H1 (cell line): ENCODE measurements around the gene CACNA2D4. TPM values are rescaled to one million over a fixed set of nuclear protein-coding genes. Genes with fewer than 3 reads are reported as not detected.

Experiments used
- CTCF ChIA-PET: fragments of 300-600 bp; sonication (Branson Sonifier 250); formaldehyde crosslinking; loops from one replicate; lab custom pipeline; 2021; ENCODE audit not compliant: partially characterized antibody; lab: Charles Lee
- POLR2A ChIA-PET: fragments of 300-600 bp; sonication (Branson Sonifier 250); formaldehyde crosslinking; loops from one replicate; lab custom pipeline; 2021; ENCODE audit warnings: inconsistent platforms; ENCODE audit not compliant: partially characterized antibody; lab: Charles Lee
- DNase-seq, 2 experiments: peaks; one replicate each; pipeline versions ENCODE4 v3.0.0 to v3.0.0-alpha.2; 2010 to 2022; ENCODE audit warnings: low spot score in 2 of 2, low read depth in 1 of 2, mixed read lengths in 1 of 2
- FAIRE-seq: peaks from 2 replicates; lab custom pipeline; 2011; peaks lifted over from hg19 to GRCh38; lab: Jason Lieb, UNC
- H2AFZ ChIP-seq: 2 replicates; pipeline ENCODE4 v1.8.1; 2012; ENCODE audit warnings: low read length, inconsistent platforms
- H2AK5ac ChIP-seq: 2 replicates; pipeline ENCODE4 v1.6.1; 2013; ENCODE audit warnings: low read depth, low read length
- H2BK120ac ChIP-seq: replicated peaks from 2 replicates; pipeline ENCODE3; 2013; ENCODE audit warnings: low read depth, low read length, inconsistent platforms
- H2BK12ac ChIP-seq: 2 replicates; pipeline ENCODE4 v1.6.1; 2013; ENCODE audit warnings: low read depth, low read length
- H2BK15ac ChIP-seq: 2 replicates; pipeline ENCODE4 v1.6.1; 2013; ENCODE audit warnings: low read length
- H2BK20ac ChIP-seq: 2 replicates; pipeline ENCODE4 v1.6.1; 2013; ENCODE audit warnings: low read length
- H2BK5ac ChIP-seq: 2 replicates; pipeline ENCODE4 v1.6.1; 2013; ENCODE audit warnings: low read depth, low read length
- H3K14ac ChIP-seq: 2 replicates; pipeline ENCODE4 v1.6.1; 2013; ENCODE audit warnings: inconsistent platforms; ENCODE audit not compliant: insufficient read length
- H3K18ac ChIP-seq: 2 replicates; pipeline ENCODE4 v1.6.1; 2013; ENCODE audit warnings: low read length; ENCODE audit errors: extremely low read depth
- H3K23ac ChIP-seq: 2 replicates; pipeline ENCODE4 v1.6.1; 2013; ENCODE audit warnings: inconsistent platforms; ENCODE audit not compliant: insufficient read length
- H3K23me2 ChIP-seq: 2 replicates; pipeline ENCODE4 v1.6.1; 2013; ENCODE audit warnings: low read depth, low read length
- H3K27ac ChIP-seq: 2 replicates; pipeline ENCODE4 v1.6.1; 2011; ENCODE audit warnings: low read depth, low read length, inconsistent platforms
- H3K27me3 ChIP-seq, 4 experiments: replicated peaks in 1 of 4; 1 replicate in 1 of 4; 2 replicates in 3 of 4; pipeline versions ENCODE4 v1.6.1 to v1.8.1; 2011 to 2013; ENCODE audit warnings: low read length in 3 of 4, mild to moderate bottlenecking in 3 of 4, inconsistent platforms in 2 of 4, mixed read lengths in 2 of 4, moderate library complexity in 1 of 4; ENCODE audit not compliant: control insufficient read depth in 3 of 4, insufficient read depth in 3 of 4; ENCODE audit errors: extremely low read depth in 1 of 4
- H3K36me3 ChIP-seq, 4 experiments: 2 replicates each; pipeline versions ENCODE4 v1.6.1 to v1.8.1; 2011 to 2013; ENCODE audit warnings: mild to moderate bottlenecking in 4 of 4, low read length in 3 of 4, moderate library complexity in 2 of 4, control low read depth in 1 of 4, inconsistent platforms in 1 of 4; ENCODE audit not compliant: insufficient read depth in 4 of 4, control insufficient read depth in 2 of 4
- H3K4ac ChIP-seq: replicated peaks from 2 replicates; pipeline ENCODE3; 2013; ENCODE audit warnings: low read length, low read depth, mixed read lengths, inconsistent platforms; ENCODE audit not compliant: insufficient read length
- H3K4me1 ChIP-seq, 4 experiments: replicated peaks in 1 of 4; 1 replicate in 1 of 4; 2 replicates in 3 of 4; pipeline versions ENCODE4 v1.6.1 to v1.8.1; 2011 to 2013; ENCODE audit warnings: low read length in 3 of 4, inconsistent platforms in 2 of 4, mixed read lengths in 1 of 4; ENCODE audit not compliant: insufficient read depth in 4 of 4, control insufficient read depth in 3 of 4
- H3K4me2 ChIP-seq, 2 experiments: 2 replicates each; pipeline versions ENCODE4 v1.6.1 to v1.8.1; 2011 to 2013; ENCODE audit warnings: low read depth in 2 of 2, low read length in 2 of 2, control low read depth in 1 of 2, inconsistent platforms in 1 of 2, mild to moderate bottlenecking in 1 of 2; ENCODE audit not compliant: insufficient read depth in 1 of 2
- H3K4me3 ChIP-seq, 4 experiments: fragments of 200-600, 300-600 bp in 1 of 4; sonication (generic), shearing (Covaris generic), sonication (Bioruptor Twin) in 1 of 4; 2 replicates each; pipeline versions ENCODE4 v1.5.1 to v1.8.1; 2011 to 2016; ENCODE audit warnings: low read length in 4 of 4, low read depth in 3 of 4, control low read depth in 2 of 4, inconsistent platforms in 2 of 4, mild to moderate bottlenecking in 2 of 4, mixed read lengths in 1 of 4, moderate library complexity in 1 of 4; ENCODE audit not compliant: insufficient read depth in 2 of 4; ENCODE audit errors: extremely low read depth in 1 of 4
- H3K56ac ChIP-seq: replicated peaks from 2 replicates; pipeline ENCODE3; 2013; ENCODE audit warnings: low read depth, mild to moderate bottlenecking, mixed read lengths, low read length, inconsistent platforms; ENCODE audit not compliant: insufficient read length
- H3K79me1 ChIP-seq: 2 replicates; pipeline ENCODE4 v1.6.1; 2013; ENCODE audit warnings: low read depth, low read length, control low read depth
- H3K79me2 ChIP-seq, 2 experiments: 2 replicates each; pipeline versions ENCODE4 v1.6.1 to v1.8.1; 2012 to 2013; ENCODE audit warnings: low read length in 2 of 2, mild to moderate bottlenecking in 2 of 2, inconsistent platforms in 1 of 2; ENCODE audit not compliant: insufficient read depth in 2 of 2, control insufficient read depth in 1 of 2
- H3K9ac ChIP-seq, 4 experiments: replicated peaks in 1 of 4; 1 replicate in 1 of 4; 2 replicates in 3 of 4; pipeline versions ENCODE4 v1.6.1 to v1.8.1; 2011 to 2013; ENCODE audit warnings: low read depth in 3 of 4, low read length in 3 of 4, control low read depth in 2 of 4, mild to moderate bottlenecking in 2 of 4, moderate library complexity in 2 of 4, inconsistent platforms in 1 of 4; ENCODE audit errors: extremely low read depth in 1 of 4
- H3K9me3 ChIP-seq, 2 experiments: 2 replicates each; pipeline versions ENCODE4 v1.6.1 to v1.8.1; 2012 to 2013; ENCODE audit warnings: mild to moderate bottlenecking in 2 of 2, moderate library complexity in 2 of 2, control low read depth in 1 of 2, inconsistent platforms in 1 of 2, low read depth in 1 of 2, low read length in 1 of 2, mixed read lengths in 1 of 2; ENCODE audit not compliant: insufficient read depth in 2 of 2
- H4K20me1 ChIP-seq, 2 experiments: replicated peaks in 1 of 2; 2 replicates each; pipeline versions ENCODE3 to v1.8.1; 2011 to 2013; ENCODE audit warnings: inconsistent platforms in 2 of 2, low read length in 2 of 2, mild to moderate bottlenecking in 1 of 2; ENCODE audit not compliant: insufficient read depth in 2 of 2, control insufficient read depth in 1 of 2
- H4K5ac ChIP-seq: 2 replicates; pipeline ENCODE4 v1.6.1; 2013; ENCODE audit warnings: low read length, low read depth, mixed read lengths, inconsistent platforms; ENCODE audit not compliant: insufficient read length
- H4K8ac ChIP-seq: 2 replicates; pipeline ENCODE4 v1.8.0; 2013; ENCODE audit warnings: mild to moderate bottlenecking, moderate library complexity, low read length, inconsistent platforms; ENCODE audit not compliant: insufficient read depth; ENCODE audit errors: extremely low read depth
- H4K91ac ChIP-seq: replicated peaks from 2 replicates; pipeline ENCODE3; 2013; ENCODE audit warnings: low read length, mixed read lengths, inconsistent platforms; ENCODE audit not compliant: insufficient read length
- CEBPB ChIP-seq: IDR thresholded peaks from 2 replicates; pipeline ENCODE4 v1.6.1; 2012; ENCODE audit warnings: low read depth, low read length
- RBBP5 ChIP-seq: IDR thresholded peaks from 2 replicates; pipeline ENCODE4 v1.7.1; 2012; ENCODE audit warnings: low read depth, mild to moderate bottlenecking, inconsistent platforms, low read length, moderate library complexity, borderline replicate concordance
- RXRA ChIP-seq: IDR thresholded peaks from 2 replicates; pipeline ENCODE4 v1.6.1; 2011; ENCODE audit warnings: low read depth, mild to moderate bottlenecking, low read length, moderate library complexity; ENCODE audit not compliant: insufficient read depth
- WGBS, 2 experiments: shearing (Covaris generic) in 1 of 2; methylation state at CpG; one replicate each; pipeline versions ENCODE4 v1.1.6 to v1.1.7; 2013 to 2015; ENCODE audit warnings: low lambda C conversion rate in 2 of 2, mixed read lengths in 2 of 2, inconsistent platforms in 1 of 2, low coverage in 1 of 2, missing lambda C conversion rate in 1 of 2; ENCODE audit not compliant: insufficient replicate concordance in 2 of 2, insufficient coverage in 1 of 2, insufficient read length in 1 of 2; ENCODE audit errors: extremely low coverage in 1 of 2, missing lambda C conversion rate in 1 of 2; 5-methylcytosine and 5-hydroxymethylcytosine counted together
- polyA plus RNA-seq, 7 experiments: library from polyadenylated mRNA; depleted of rRNA in 3 of 7; stranded (reverse) in 5 of 7; unstranded in 2 of 7; fragments of >200 nt in 5 of 7; fragments of 200-250 nt in 2 of 7; gene quantifications; 1 replicate in 5 of 7; 2 replicates in 1 of 7; 4 replicates in 1 of 7; pipeline versions ENCODE4 v1.2.1 to v1.2.3, GENCODE V29; 2011 to 2013; ENCODE audit warnings: missing spikeins in 2 of 7, mixed read lengths in 2 of 7
- total RNA-seq: library from RNA; stranded (reverse); fragmentation: NEBNext Ultra II Directional; extraction: Animal tissue kit (Norgen Biotek cat#: 25700); gene quantifications from 2 replicates; pipeline ENCODE4 v1.2.1, GENCODE V29; 2021

CACNA2D4 gene
- total and polyA plus RNA-seq, 2 of the 8 experiments (the other 6 are each of a cell fraction or from before 2014, with no cell fraction given) = 0.44 to 0.88 TPM

DNA sequence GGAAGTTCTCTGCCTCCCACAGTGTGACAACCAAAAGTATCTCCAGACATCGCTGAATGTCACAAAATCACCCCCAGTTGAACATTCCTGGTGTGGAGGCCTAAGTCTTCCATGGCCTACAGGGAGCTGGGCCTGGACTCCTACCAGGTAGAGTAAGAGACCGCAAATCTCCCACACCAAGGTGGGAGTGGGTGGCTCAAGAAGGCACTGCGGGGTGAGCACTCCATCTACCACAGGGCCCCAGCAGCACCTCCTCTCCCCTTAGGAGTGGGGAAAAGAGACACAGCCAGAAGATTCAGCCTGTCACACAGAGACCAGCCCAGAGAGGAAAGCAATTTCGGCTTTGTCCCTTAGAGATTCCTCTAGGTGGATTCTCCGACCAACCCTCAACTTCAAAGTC is 72.6 kb downstream of the CACNA2D4 start:
- Histone ChIP-seq H2AK5ac (no peak overlapping the region), H3K27me3 (no peaks in the 10 kb centered on the region), H3K9ac (no peak overlapping the region), H2BK20ac (no peak overlapping the region), H3K4me1 (peaks cover 0 to 17% (median 4%) of the 10 kb centered on the region in 4 experiments; a peak in 6 of 7 replicates), H3K14ac (no peak overlapping the region), H3K4me2 (no peak overlapping the region), H4K91ac (no peak overlapping the region), H3K79me1 (no peaks in the 10 kb centered on the region), H4K5ac (no peak overlapping the region), H3K4ac (no peak overlapping the region), H4K8ac (no peak overlapping the region), H3K4me3 (no peak overlapping the region), H4K20me1 (no peaks in the 10 kb centered on the region), H2AFZ (no peak overlapping the region), H3K36me3 (no peaks in the 10 kb centered on the region), H3K79me2 (no peaks in the 10 kb centered on the region), H3K9me3 (no peaks in the 10 kb centered on the region), H3K23ac (no peak overlapping the region), H3K27ac (no peak overlapping the region), H2BK12ac (no peak overlapping the region), H2BK5ac (no peak overlapping the region), H3K56ac (no peak overlapping the region), H2BK15ac (no peak overlapping the region), H3K23me2 (no peaks in the 10 kb centered on the region), H2BK120ac (no peak overlapping the region), H3K18ac (no peak overlapping the region)
- 98% methylated on average over 4 of the region's 5 CpGs; no CpG with 5 or more reads in 1 of the 2 experiments for WGBS, 2 experiments
- ChIA-PET POLR2A (no interaction called here), CTCF (interaction anchor here (1.1 to 2.9 kb wide), 2 partner anchors 55 to 94 kb away, joined by 3 to 11 read pairs; no protein-coding TSS in a partner anchor)
- FAIRE-seq (no peak), DNase-seq (peak in 1 of 2 experiments; percentile 30)
- TF ChIP-seq RBBP5 (no peak), RXRA (no peak), CEBPB (no peak)
